ENCODE data around the gene UBL7.

GRCh38 chr15:74506515-74506840 lies 45.5 kb upstream of the UBL7 start:
- no peak for TF ChIP-seq CTCF (IDR thresholded peaks at IDR 0.05; ENCODE audit: insufficient read depth, low read length)
- TF ChIP-seq POLR2AphosphoS5 (IDR thresholded peaks at IDR 0.05; ENCODE audit: low read depth), result no peak
